HepG2 (cell line): ENCODE measurements around the gene SLCO2B1. TPM values are rescaled to one million over a fixed set of nuclear protein-coding genes. Genes with fewer than 3 reads are reported as not detected.

Experiments used
- ATF4 ChIP-seq, 2 experiments: fragments of 450-650 bp in 1 of 2; sonication (generic) in 1 of 2; formaldehyde crosslinking; IDR thresholded peaks; 2 replicates each; pipeline versions ENCODE4 v1.5.0 to v1.8.0; 2020 to 2022; ENCODE audit warnings: mild to moderate bottlenecking in 1 of 2, missing genetic modification reagents in 1 of 2
- BHLHE40 ChIP-seq: IDR thresholded peaks from 2 replicates; pipeline ENCODE4 v1.6.1; 2011; ENCODE audit warnings: low read length, improper control_type of control experiment
- CEBPG ChIP-seq: IDR thresholded peaks from 2 replicates; pipeline ENCODE4 v1.6.1; 2016
- CREM ChIP-seq, 2 experiments: sonication (generic) in 1 of 2; formaldehyde crosslinking in 1 of 2; IDR thresholded peaks; 2 replicates each; pipeline versions ENCODE4 v1.4.0 to v1.6.1; 2016 to 2020; ENCODE audit warnings: antibody characterized with exemption in 1 of 2, mild to moderate bottlenecking in 1 of 2, missing genetic modification reagents in 1 of 2
- HHEX ChIP-seq: IDR thresholded peaks from 2 replicates; pipeline ENCODE4 v1.6.1; 2016; ENCODE audit warnings: control low read depth
- HNRNPK ChIP-seq: fragments of 200-400 bp; formaldehyde crosslinking; IDR thresholded peaks from 2 replicates; pipeline ENCODE4 v1.6.1; 2018; ENCODE audit warnings: low read length, low read depth, moderate library complexity, mild to moderate bottlenecking; ENCODE audit not compliant: poor library complexity, severe bottlenecking
- KLF12 ChIP-seq: sonication (generic); formaldehyde crosslinking; IDR thresholded peaks from 2 replicates; pipeline ENCODE4 v1.4.0; 2020; ENCODE audit warnings: missing genetic modification reagents, borderline replicate concordance
- MAFG ChIP-seq: sonication (generic); formaldehyde crosslinking; IDR thresholded peaks from 2 replicates; pipeline ENCODE4 v1.5.1; 2020; ENCODE audit warnings: mild to moderate bottlenecking, missing genetic modification reagents
- MED8 ChIP-seq: sonication (generic); formaldehyde crosslinking; IDR thresholded peaks from 2 replicates; pipeline ENCODE4 v1.8.1; 2023; ENCODE audit warnings: mild to moderate bottlenecking, missing genetic modification reagents; ENCODE audit not compliant: insufficient replicate concordance
- PITX1 ChIP-seq: sonication (generic); formaldehyde crosslinking; IDR thresholded peaks from 2 replicates; pipeline ENCODE4 v1.5.1; 2020; ENCODE audit warnings: mild to moderate bottlenecking, missing genetic modification reagents
- REXO4 ChIP-seq: sonication (generic); formaldehyde crosslinking; IDR thresholded peaks from 2 replicates; pipeline ENCODE4 v1.8.0; 2022; ENCODE audit warnings: missing genetic modification reagents, mild to moderate bottlenecking, borderline replicate concordance
- RFX5 ChIP-seq: IDR thresholded peaks from 2 replicates; pipeline ENCODE4 v1.6.1; 2011; ENCODE audit warnings: low read depth, low read length, improper control_type of control experiment
- SAFB2 ChIP-seq: sonication (generic); formaldehyde crosslinking; IDR thresholded peaks from 2 replicates; pipeline ENCODE4 v1.5.1; 2020; ENCODE audit warnings: missing genetic modification reagents, low read depth, mild to moderate bottlenecking, borderline replicate concordance
- ZBTB8A ChIP-seq: sonication (generic); formaldehyde crosslinking; IDR thresholded peaks from 2 replicates; pipeline ENCODE4 v1.4.0; 2020; ENCODE audit warnings: mild to moderate bottlenecking, low read depth, missing genetic modification reagents, borderline replicate concordance
- ZNF17 ChIP-seq: sonication (generic); formaldehyde crosslinking; IDR thresholded peaks from 2 replicates; pipeline ENCODE4 v1.5.0; 2020; ENCODE audit warnings: mild to moderate bottlenecking, missing genetic modification reagents
- ZNF264 ChIP-seq: sonication (generic); formaldehyde crosslinking; IDR thresholded peaks from 2 replicates; pipeline ENCODE4 v1.4.0; 2020; ENCODE audit warnings: missing genetic modification reagents
- ZNF317 ChIP-seq: sonication (generic); formaldehyde crosslinking; IDR thresholded peaks from 2 replicates; pipeline ENCODE4 v1.5.0; 2020; ENCODE audit warnings: mild to moderate bottlenecking, missing genetic modification reagents
- ZNF343 ChIP-seq: sonication (generic); formaldehyde crosslinking; IDR thresholded peaks from 2 replicates; pipeline ENCODE4 v1.4.0; 2020; ENCODE audit warnings: mild to moderate bottlenecking, missing genetic modification reagents
- ZNF577 ChIP-seq: sonication (generic); formaldehyde crosslinking; IDR thresholded peaks from 2 replicates; pipeline ENCODE4 v1.4.0; 2020; ENCODE audit warnings: mild to moderate bottlenecking, low read depth, missing genetic modification reagents, borderline replicate concordance
- ZNF672 ChIP-seq: sonication (generic); formaldehyde crosslinking; IDR thresholded peaks from 2 replicates; pipeline ENCODE4 v1.8.1; 2022; ENCODE audit warnings: missing genetic modification reagents
- ZNF746 ChIP-seq: sonication (generic); formaldehyde crosslinking; IDR thresholded peaks from 2 replicates; pipeline ENCODE4 v1.8.0; 2022; ENCODE audit warnings: mild to moderate bottlenecking, missing genetic modification reagents
- ZNF780A ChIP-seq: sonication (generic); formaldehyde crosslinking; IDR thresholded peaks from 2 replicates; pipeline ENCODE4 v1.8.0; 2022; ENCODE audit warnings: mild to moderate bottlenecking, missing genetic modification reagents, moderate library complexity
- polyA plus RNA-seq, 8 experiments: library from polyadenylated mRNA; depleted of rRNA in 3 of 8; stranded (reverse) in 7 of 8; unstranded in 1 of 8; fragments of >200 nt; fragmentation: Illumina TruSeq in 4 of 8; extraction: Trizol in 4 of 8; gene quantifications; 2 replicates each; pipeline versions ENCODE4 v1.2.1 to v1.2.3, GENCODE V29; 2011 to 2016; ENCODE audit warnings: low read depth in 4 of 8, missing spikeins in 1 of 8, mixed read lengths in 1 of 8; ENCODE audit not compliant: insufficient read depth in 1 of 8
- total RNA-seq, 5 experiments: library from RNA; depleted of rRNA; stranded (reverse); fragments of >200 nt; fragmentation: Illumina TruSeq; extraction: Trizol; gene quantifications; 2 replicates each; pipeline ENCODE4 v1.2.3, GENCODE V29; 2016; ENCODE audit warnings: low read depth in 1 of 5
- TF ChIP-seq, protein P1 (sequence below), 2 experiments: fragments of 450-650 bp in 1 of 2; sonication (generic) in 1 of 2; formaldehyde crosslinking in 1 of 2; IDR thresholded peaks; 2 replicates each; pipeline versions ENCODE4 v1.6.1 to v1.8.0; 2016 to 2022; ENCODE audit warnings: antibody characterized with exemption in 1 of 2, mild to moderate bottlenecking in 1 of 2, missing genetic modification reagents in 1 of 2

The SLCO2B1 gene
- total and polyA plus RNA-seq, 2 of the 13 experiments (the other 11 are each of a cell fraction or from before 2014, with no cell fraction given): 15.3 to 19.8 TPM

- TF ChIP-seq PITX1 (CRISPR knock-in tag): no peak
- TF ChIP-seq RFX5: no peak
- no peak for TF ChIP-seq ZNF343 (CRISPR knock-in tag)
- no peak for TF ChIP-seq HNRNPK
- no peak for TF ChIP-seq ZNF317
- TF ChIP-seq HHEX: no peak
- no peak for TF ChIP-seq ZNF672 (CRISPR knock-in tag)
- TF ChIP-seq ZBTB8A (CRISPR knock-in tag): no peak
- TF ChIP-seq ZNF264 (CRISPR knock-in tag): no peak
- no peak for TF ChIP-seq ATF4 (CRISPR knock-in tag; IDR thresholded peaks at IDR 0.05)
- no peak for TF ChIP-seq KLF12 (CRISPR knock-in tag)
- no peak for TF ChIP-seq CREM (IDR thresholded peaks at IDR 0.05)
- no peak for TF ChIP-seq CREM (CRISPR knock-in tag; IDR thresholded peaks at IDR 0.05)
- no peak for TF ChIP-seq MAFG
- no peak for TF ChIP-seq ZNF577 (CRISPR knock-in tag)
- TF ChIP-seq SAFB2: no peak
- TF ChIP-seq, protein P1, sequence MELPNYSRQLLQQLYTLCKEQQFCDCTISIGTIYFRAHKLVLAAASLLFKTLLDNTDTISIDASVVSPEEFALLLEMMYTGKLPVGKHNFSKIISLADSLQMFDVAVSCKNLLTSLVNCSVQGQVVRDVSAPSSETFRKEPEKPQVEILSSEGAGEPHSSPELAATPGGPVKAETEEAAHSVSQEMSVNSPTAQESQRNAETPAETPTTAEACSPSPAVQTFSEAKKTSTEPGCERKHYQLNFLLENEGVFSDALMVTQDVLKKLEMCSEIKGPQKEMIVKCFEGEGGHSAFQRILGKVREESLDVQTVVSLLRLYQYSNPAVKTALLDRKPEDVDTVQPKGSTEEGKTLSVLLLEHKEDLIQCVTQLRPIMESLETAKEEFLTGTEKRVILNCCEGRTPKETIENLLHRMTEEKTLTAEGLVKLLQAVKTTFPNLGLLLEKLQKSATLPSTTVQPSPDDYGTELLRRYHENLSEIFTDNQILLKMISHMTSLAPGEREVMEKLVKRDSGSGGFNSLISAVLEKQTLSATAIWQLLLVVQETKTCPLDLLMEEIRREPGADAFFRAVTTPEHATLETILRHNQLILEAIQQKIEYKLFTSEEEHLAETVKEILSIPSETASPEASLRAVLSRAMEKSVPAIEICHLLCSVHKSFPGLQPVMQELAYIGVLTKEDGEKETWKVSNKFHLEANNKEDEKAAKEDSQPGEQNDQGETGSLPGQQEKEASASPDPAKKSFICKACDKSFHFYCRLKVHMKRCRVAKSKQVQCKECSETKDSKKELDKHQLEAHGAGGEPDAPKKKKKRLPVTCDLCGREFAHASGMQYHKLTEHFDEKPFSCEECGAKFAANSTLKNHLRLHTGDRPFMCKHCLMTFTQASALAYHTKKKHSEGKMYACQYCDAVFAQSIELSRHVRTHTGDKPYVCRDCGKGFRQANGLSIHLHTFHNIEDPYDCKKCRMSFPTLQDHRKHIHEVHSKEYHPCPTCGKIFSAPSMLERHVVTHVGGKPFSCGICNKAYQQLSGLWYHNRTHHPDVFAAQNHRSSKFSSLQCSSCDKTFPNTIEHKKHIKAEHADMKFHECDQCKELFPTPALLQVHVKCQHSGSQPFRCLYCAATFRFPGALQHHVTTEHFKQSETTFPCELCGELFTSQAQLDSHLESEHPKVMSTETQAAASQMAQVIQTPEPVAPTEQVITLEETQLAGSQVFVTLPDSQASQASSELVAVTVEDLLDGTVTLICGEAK (IDR thresholded peaks at IDR 0.05): no peak
- TF ChIP-seq, protein P1 (CRISPR knock-in tag; IDR thresholded peaks at IDR 0.05): no peak
- TF ChIP-seq MED8: no peak
- no peak for TF ChIP-seq BHLHE40
- no peak for TF ChIP-seq ZNF17 (CRISPR knock-in tag)
- TF ChIP-seq REXO4 (CRISPR knock-in tag): no peak
- peak; percentile 83 for TF ChIP-seq CEBPG (CRISPR knock-in tag)
- no peak for TF ChIP-seq ZNF746 (CRISPR knock-in tag)
- no peak for TF ChIP-seq ZNF780A (CRISPR knock-in tag)
Measured at GRCh38 chr11:75233754-75234172, 82.9 kb downstream of the SLCO2B1 start (continued).
